ENCODE results near the gene PGLYRP4. TPM values are rescaled to one million over a fixed set of nuclear protein-coding genes. Genes with fewer than 3 reads are reported as not detected.

The PGLYRP4 gene
- total RNA-seq, 1 experiment from 2014 or later: not detected

GRCh38 chr1:153302308-153302707, 46.3 kb downstream of the PGLYRP4 start (continued):
- no peak for TF ChIP-seq ZNF512 (CRISPR knock-in tag; IDR thresholded peaks at IDR 0.05; ENCODE audit: borderline replicate concordance)

- peaks cover 2% of the 10 kb centered on the region; the same call in 1 of the 2 replicates for H3K27me3 Mint-ChIP-seq (ENCODE audit: low read depth)
- no peak overlapping the region for H3K4me3 Mint-ChIP-seq
- no peak for TF ChIP-seq FOXJ3 (CRISPR knock-in tag; IDR thresholded peaks at IDR 0.05; ENCODE audit: borderline replicate concordance)
- no peak for TF ChIP-seq ESRRA (CRISPR knock-in tag; IDR thresholded peaks at IDR 0.05; ENCODE audit: borderline replicate concordance)
- TF ChIP-seq OVOL2 (CRISPR knock-in tag; IDR thresholded peaks at IDR 0.05; ENCODE audit: borderline replicate concordance): no peak
- no peak for TF ChIP-seq USF1 (CRISPR knock-in tag; IDR thresholded peaks at IDR 0.05)
- no peak for TF ChIP-seq ZMAT4 (CRISPR knock-in tag; IDR thresholded peaks at IDR 0.05)
- TF ChIP-seq RORB (CRISPR knock-in tag; IDR thresholded peaks at IDR 0.05): no peak
- ChIA-PET POLR2A (no interaction called here), CTCF (interaction anchor here (1.0 to 1.6 kb wide), 5 partner anchors 9 to 333 kb away, joined by 3 to 8 read pairs (median 4); no protein-coding TSS in a partner anchor)
- DNase-seq (ENCODE audit: low spot score) (no peak), ATAC-seq (no peak)
- H3K4me1 Mint-ChIP-seq: peaks cover 23% of the 10 kb centered on the region
- no peaks in the 10 kb centered on the region for H3K36me3 Mint-ChIP-seq
- H3K27ac Mint-ChIP-seq: no peak overlapping the region
- no peaks in the 10 kb centered on the region for H3K9me3 Mint-ChIP-seq
Measured at GRCh38 chr1:153293851-153294250, 54.8 kb downstream of the PGLYRP4 start.

- Mint-ChIP-seq H3K27me3 (ENCODE audit: low read depth) (peaks cover 2% of the 10 kb centered on the region; the same call in 1 of the 2 replicates), H3K27ac (no peak overlapping the region), H3K36me3 (no peaks in the 10 kb centered on the region), H3K9me3 (no peaks in the 10 kb centered on the region), H3K4me1 (peaks cover 23% of the 10 kb centered on the region), H3K4me3 (no peak overlapping the region)
- ChIA-PET POLR2A (no interaction called here), CTCF (interaction anchor here (1.0 to 2.2 kb wide), 8 partner anchors 9 to 333 kb away, joined by 3 to 9 read pairs (median 4); no protein-coding TSS in a partner anchor)
- DNase-seq (ENCODE audit: low spot score): no peak
- TF ChIP-seq ZNF423 (CRISPR knock-in tag; IDR thresholded peaks at IDR 0.05) (no peak), CDX4 (CRISPR knock-in tag; IDR thresholded peaks at IDR 0.05; ENCODE audit: borderline replicate concordance) (no peak), ERG (CRISPR knock-in tag; IDR thresholded peaks at IDR 0.05) (no peak), FOXJ3 (CRISPR knock-in tag; IDR thresholded peaks at IDR 0.05; ENCODE audit: borderline replicate concordance) (no peak), NR1H2 (CRISPR knock-in tag; IDR thresholded peaks at IDR 0.05) (no peak), RORB (CRISPR knock-in tag; IDR thresholded peaks at IDR 0.05) (no peak), ZNF317 (CRISPR knock-in tag; IDR thresholded peaks at IDR 0.05; ENCODE audit: borderline replicate concordance, low read depth) (no peak), ZNF532 (CRISPR knock-in tag; IDR thresholded peaks at IDR 0.05; ENCODE audit: borderline replicate concordance) (no peak), NFYB (CRISPR knock-in tag; conservative IDR thresholded peaks at IDR 0.05; ENCODE audit: low read depth) (no peak), USF2 (CRISPR knock-in tag; IDR thresholded peaks at IDR 0.05) (no peak), ZBTB21 (CRISPR knock-in tag; IDR thresholded peaks at IDR 0.05; ENCODE audit: borderline replicate concordance) (no peak), SMAD4 (CRISPR knock-in tag; IDR thresholded peaks at IDR 0.05) (no peak)
- ATAC-seq: no peak
Measured at GRCh38 chr1:153293480-153293775, 55.2 kb downstream of the PGLYRP4 start.
